SK-N-SH (cell line): ENCODE measurements around the gene HIPK3. TPM values are rescaled to one million over a fixed set of nuclear protein-coding genes. Genes with fewer than 3 reads are reported as not detected.

ENCODE experiments used
- CTCF ChIA-PET: fragments of 300-600, 350-600 bp; formaldehyde crosslinking; extraction: SDS; loops from one replicate; lab custom pipeline; 2021; lab: Yijun Ruan, JAX
- POLR2A ChIA-PET: fragments of 350-600 bp; sonication (Branson Sonifier 250); formaldehyde crosslinking; extraction: SDS; loops from one replicate; lab custom pipeline; 2020; ENCODE audit warnings: antibody characterized with exemption, inconsistent platforms; lab: Yijun Ruan, JAX
- DNase-seq: peaks from one replicate; pipeline ENCODE4 v3.0.0; 2012
- H2AFZ ChIP-seq: fragments of 200-600 bp; sonication (generic); 2 replicates; pipeline ENCODE4 v1.8.1; 2016; ENCODE audit warnings: antibody characterized with exemption, mild to moderate bottlenecking, low read depth
- H3F3A ChIP-seq: fragments of 200-600 bp; sonication (generic); replicated peaks from 2 replicates; pipeline ENCODE3; 2016; ENCODE audit warnings: antibody characterized with exemption, mild to moderate bottlenecking; ENCODE audit not compliant: insufficient read depth
- H3K27ac ChIP-seq, 2 experiments: fragments of 200-500 bp in 1 of 2; fragments of 200-600 bp in 1 of 2; sonication (Bioruptor generic) in 1 of 2; sonication (generic), shearing (Covaris generic) in 1 of 2; 2 replicates each; pipeline versions ENCODE4 v1.5.1 to v1.6.1; 2014 to 2016; ENCODE audit warnings: low read depth in 2 of 2, inconsistent platforms in 1 of 2, low read length in 1 of 2, mild to moderate bottlenecking in 1 of 2, mixed read lengths in 1 of 2
- H3K27me3 ChIP-seq: fragments of 200-600 bp; sonication (generic), shearing (Covaris generic); 2 replicates; pipeline ENCODE4 v1.6.1; 2016; ENCODE audit warnings: mixed run types; ENCODE audit not compliant: insufficient read depth
- H3K36me3 ChIP-seq, 2 experiments: fragments of 200-500 bp in 1 of 2; fragments of 200-600 bp in 1 of 2; sonication (Bioruptor generic) in 1 of 2; sonication (generic) in 1 of 2; replicated peaks in 1 of 2; 2 replicates each; pipeline versions ENCODE3 to v1.5.1; 2014 to 2016; ENCODE audit warnings: low read length in 1 of 2, mild to moderate bottlenecking in 1 of 2; ENCODE audit not compliant: insufficient read depth in 2 of 2, control insufficient read depth in 1 of 2
- H3K4me1 ChIP-seq, 2 experiments: fragments of 200-500 bp in 1 of 2; fragments of 200-600 bp in 1 of 2; sonication (Bioruptor generic) in 1 of 2; sonication (generic), shearing (Covaris generic) in 1 of 2; 2 replicates each; pipeline versions ENCODE4 v1.5.1 to v1.6.1; 2014 to 2016; ENCODE audit warnings: low read depth in 1 of 2, low read length in 1 of 2, mixed run types in 1 of 2; ENCODE audit not compliant: insufficient read depth in 2 of 2, control insufficient read depth in 1 of 2
- H3K4me2 ChIP-seq: fragments of 200-600 bp; sonication (generic), shearing (Covaris generic); 2 replicates; pipeline ENCODE4 v1.6.1; 2017; ENCODE audit warnings: mixed run types
- H3K4me3 ChIP-seq, 2 experiments: fragments of 200-500 bp in 1 of 2; fragments of 200-600 bp in 1 of 2; sonication (Bioruptor generic) in 1 of 2; sonication (generic), shearing (Covaris generic) in 1 of 2; 2 replicates each; pipeline versions ENCODE4 v1.5.1 to v1.8.1; 2014 to 2016; ENCODE audit warnings: low read depth in 2 of 2, inconsistent platforms in 1 of 2, low read length in 1 of 2, mild to moderate bottlenecking in 1 of 2, mixed read lengths in 1 of 2, moderate library complexity in 1 of 2
- H3K79me2 ChIP-seq: fragments of 200-600 bp; sonication (generic); 2 replicates; pipeline ENCODE4 v1.8.1; 2017; ENCODE audit warnings: mild to moderate bottlenecking; ENCODE audit not compliant: insufficient read depth
- H3K9ac ChIP-seq: fragments of 200-600 bp; sonication (generic); 2 replicates; pipeline ENCODE4 v1.6.1; 2017; ENCODE audit warnings: mixed run types
- H3K9me2 ChIP-seq: fragments of 200-600 bp; sonication (generic); 2 replicates; pipeline ENCODE4 v1.6.1; 2017; ENCODE audit warnings: mixed run types
- H3K9me3 ChIP-seq: fragments of 200-600 bp; sonication (generic); 2 replicates; pipeline ENCODE4 v1.6.1; 2017; ENCODE audit warnings: mixed run types, mild to moderate bottlenecking, moderate library complexity
- H4K20me1 ChIP-seq: fragments of 200-600 bp; sonication (generic); 2 replicates; pipeline ENCODE4 v1.6.1; 2017; ENCODE audit warnings: mild to moderate bottlenecking, mixed run types; ENCODE audit not compliant: insufficient read depth
- ELF1 ChIP-seq: IDR thresholded peaks from 2 replicates; pipeline ENCODE4 v1.4.0; 2012
- GABPA ChIP-seq: IDR thresholded peaks from 2 replicates; pipeline ENCODE4 v1.4.0; 2012; ENCODE audit warnings: low read depth, mild to moderate bottlenecking
- IRF3 ChIP-seq: fragments of 150-350 bp; IDR thresholded peaks from 2 replicates; pipeline ENCODE4 v1.6.1; 2016; ENCODE audit warnings: mild to moderate bottlenecking, low read depth, low read length
- MAX ChIP-seq: IDR thresholded peaks from 2 replicates; pipeline ENCODE4 v1.4.0; 2012; ENCODE audit warnings: low read depth
- POLR2AphosphoS5 ChIP-seq: IDR thresholded peaks from 2 replicates; pipeline ENCODE4 v1.6.1; 2012; ENCODE audit warnings: low read depth, low read length
- YY1 ChIP-seq: IDR thresholded peaks from 2 replicates; pipeline ENCODE4 v1.4.0; 2012; ENCODE audit warnings: low read depth, mild to moderate bottlenecking
- WGBS: methylation state at CpG from one replicate; pipeline ENCODE4 v1.1.6; 2017; ENCODE audit warnings: low lambda C conversion rate; 5-methylcytosine and 5-hydroxymethylcytosine counted together
- polyA plus RNA-seq, 3 experiments: library from polyadenylated mRNA; depleted of rRNA; stranded (reverse); fragments of >200 nt; gene quantifications; 2 replicates each; pipeline ENCODE4 v1.2.3, GENCODE V29; 2012
- TF ChIP-seq, protein P1 (sequence below): IDR thresholded peaks from 2 replicates; pipeline ENCODE4 v1.4.0; 2012; ENCODE audit warnings: low read depth, borderline replicate concordance

Gene HIPK3
- polyA plus RNA-seq, 1 of the 3 experiments (the other 2 are of a cell fraction) = 5.2 TPM

GRCh38 chr11:33291004-33291777 lies 34.0 kb downstream of the HIPK3 start:
- Histone ChIP-seq H3K4me1 (peaks cover 6 to 9% of the 10 kb centered on the region in 2 experiments; a peak in 3 of 4 replicates), H3K27ac (no peak overlapping the region), H4K20me1 (peaks cover 55% of the 10 kb centered on the region), H3K9me3 (no peaks in the 10 kb centered on the region), H3K9me2 (no peaks in the 10 kb centered on the region), H3K36me3 (peaks cover 7 to 38% of the 10 kb centered on the region in 2 experiments), H3K9ac (no peak overlapping the region), H3K79me2 (peaks cover 98% of the 10 kb centered on the region), H3K27me3 (no peaks in the 10 kb centered on the region), H3F3A (peaks cover 13% of the 10 kb centered on the region), H3K4me2 (no peak overlapping the region), H3K4me3 (no peak overlapping the region), H2AFZ (no peak overlapping the region)
- TF ChIP-seq GABPA = no peak
- peak; percentile 13 for DNase-seq
- ChIA-PET POLR2A (no interaction called here), CTCF (interaction anchor here (1.3 kb wide), 1 partner anchor 17 kb away, joined by 3 read pairs; no protein-coding TSS in a partner anchor)
- WGBS = 87% methylated on average over 6 of the region's 6 CpGs

DNA sequence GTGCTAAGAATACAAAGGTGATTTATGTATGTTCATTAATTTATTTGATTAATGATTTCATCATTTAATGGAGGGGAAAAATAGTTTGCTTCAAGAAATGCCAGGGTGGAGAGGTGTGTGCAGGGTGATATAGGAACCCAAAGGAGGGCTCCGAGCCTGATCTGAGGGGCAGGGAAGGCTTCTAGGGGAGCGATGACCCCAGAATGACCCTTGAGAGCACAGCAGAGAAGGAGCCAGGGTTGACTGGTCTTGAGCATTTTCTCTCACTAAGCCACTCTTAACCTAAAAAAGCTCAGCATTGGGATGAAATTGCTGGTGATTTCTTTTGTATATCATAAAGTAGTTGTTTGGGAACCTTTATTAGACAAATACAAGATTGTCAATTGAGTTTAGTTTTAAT lies 35.1 kb downstream of the HIPK3 start:
- peaks cover 56% of the 10 kb centered on the region for H4K20me1 ChIP-seq
- H3K79me2 ChIP-seq = peaks cover 98% of the 10 kb centered on the region
- WGBS = 100% methylated on average over 2 of the region's 2 CpGs
- H3K4me1 ChIP-seq = peaks cover 6 to 9% of the 10 kb centered on the region in 2 experiments; a peak in 3 of 4 replicates
- no peak overlapping the region for H3K9ac ChIP-seq
- no peak overlapping the region for H3K4me3 ChIP-seq
- H3K9me2 ChIP-seq = no peaks in the 10 kb centered on the region
- no peaks in the 10 kb centered on the region for H3K27me3 ChIP-seq
- no peak for TF ChIP-seq ELF1
- TF ChIP-seq, protein P1, sequence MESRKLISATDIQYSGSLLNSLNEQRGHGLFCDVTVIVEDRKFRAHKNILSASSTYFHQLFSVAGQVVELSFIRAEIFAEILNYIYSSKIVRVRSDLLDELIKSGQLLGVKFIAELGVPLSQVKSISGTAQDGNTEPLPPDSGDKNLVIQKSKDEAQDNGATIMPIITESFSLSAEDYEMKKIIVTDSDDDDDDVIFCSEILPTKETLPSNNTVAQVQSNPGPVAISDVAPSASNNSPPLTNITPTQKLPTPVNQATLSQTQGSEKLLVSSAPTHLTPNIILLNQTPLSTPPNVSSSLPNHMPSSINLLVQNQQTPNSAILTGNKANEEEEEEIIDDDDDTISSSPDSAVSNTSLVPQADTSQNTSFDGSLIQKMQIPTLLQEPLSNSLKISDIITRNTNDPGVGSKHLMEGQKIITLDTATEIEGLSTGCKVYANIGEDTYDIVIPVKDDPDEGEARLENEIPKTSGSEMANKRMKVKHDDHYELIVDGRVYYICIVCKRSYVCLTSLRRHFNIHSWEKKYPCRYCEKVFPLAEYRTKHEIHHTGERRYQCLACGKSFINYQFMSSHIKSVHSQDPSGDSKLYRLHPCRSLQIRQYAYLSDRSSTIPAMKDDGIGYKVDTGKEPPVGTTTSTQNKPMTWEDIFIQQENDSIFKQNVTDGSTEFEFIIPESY = no peak
- no peak for TF ChIP-seq YY1
- no peak for TF ChIP-seq MAX
- no peak for TF ChIP-seq POLR2AphosphoS5
- no peak for TF ChIP-seq IRF3
- no peak overlapping the region for H3K27ac ChIP-seq
- ChIA-PET POLR2A (no interaction called here), CTCF (interaction anchor here (0.6 kb wide), 1 partner anchor 127 kb away, joined by 3 read pairs; no protein-coding TSS in a partner anchor)
- no peaks in the 10 kb centered on the region for H3K9me3 ChIP-seq
- H2AFZ ChIP-seq = no peak overlapping the region
- no peak overlapping the region for H3K4me2 ChIP-seq
- peaks cover 13% of the 10 kb centered on the region for H3F3A ChIP-seq
- DNase-seq = no peak
- H3K36me3 ChIP-seq = peaks cover 0 to 30% of the 10 kb centered on the region in 2 experiments
